Heart right ventricle (tissue), 16 donors: Measurements from ENCODE around the gene TAX1BP1. TPM values are rescaled to one million over a fixed set of nuclear protein-coding genes. Genes with fewer than 3 reads are reported as not detected.
"Not testable (repeated sequence)": the region's sequence is repeated elsewhere in the genome, so short reads cannot be mapped to it uniquely, and the experiment has no call there.

ENCODE experiments used
- ATAC-seq, 8 donors: fragments of 200-7000 bp; cut with Tn5 transposase; one replicate each; pipeline ENCODE4 v1.9.1; 2020; ENCODE audit warnings: mild to moderate bottlenecking in 8 of 8, moderate library complexity in 8 of 8, moderate number of reproducible peaks in 1 of 8
- DNase-seq, 2 donors: peaks; one replicate each; pipeline ENCODE4 v3.0.0-alpha.2; 2020
- H3K27ac ChIP-seq, 10 donors: fragments of 200-600 bp; sonication (generic) in 2 of 10; one replicate each; pipeline versions ENCODE4 v1.5.0 to v1.8.0; 2020 to 2022; ENCODE audit warnings: mild to moderate bottlenecking in 3 of 10
- H3K27me3 ChIP-seq, 7 donors: fragments of 200-600 bp; one replicate each; pipeline ENCODE4 v1.8.0; 2021 to 2022; ENCODE audit warnings: mild to moderate bottlenecking in 2 of 7
- H3K36me3 ChIP-seq, 9 donors: fragments of 200-600 bp; sonication (generic) in 1 of 9; one replicate each; pipeline versions ENCODE4 v1.5.0 to v1.8.0; 2020 to 2022; ENCODE audit warnings: mild to moderate bottlenecking in 2 of 9
- H3K4me1 ChIP-seq, 9 donors: fragments of 200-600 bp; sonication (generic) in 1 of 9; one replicate each; pipeline versions ENCODE4 v1.5.0 to v1.8.0; 2020 to 2022; ENCODE audit warnings: mild to moderate bottlenecking in 4 of 9
- H3K4me3 ChIP-seq, 10 donors: fragments of 200-600 bp; sonication (generic) in 2 of 10; one replicate each; pipeline versions ENCODE4 v1.5.0 to v1.8.0; 2020 to 2022; ENCODE audit warnings: mild to moderate bottlenecking in 7 of 10, moderate library complexity in 2 of 10
- H3K9me3 ChIP-seq, 11 donors: fragments of 200-600 bp in 10 of 11; sonication (generic) in 2 of 11; one replicate each; pipeline versions ENCODE4 v1.5.0 to v1.8.0; 2013 to 2022; ENCODE audit warnings: mild to moderate bottlenecking in 2 of 11, control low read depth in 1 of 11, moderate library complexity in 1 of 11
- CTCF ChIP-seq, 9 donors: fragments of 200-600 bp; sonication (generic) in 2 of 9; IDR thresholded peaks; one replicate each; pipeline versions ENCODE4 v1.5.0 to v1.8.0; 2021 to 2022; ENCODE audit warnings: antibody characterized with exemption in 9 of 9, mild to moderate bottlenecking in 5 of 9, moderate library complexity in 1 of 9
- WGBS, 2 donors: extraction: QIAGEN DNeasy Blood & Tissue Kit; methylation state at CpG; one replicate each; pipeline ENCODE4 v1.1.7; 2013; ENCODE audit warnings: inconsistent platforms in 1 of 2; 5-methylcytosine and 5-hydroxymethylcytosine counted together
- intact Hi-C, 10 donors: fragments of 100-400 bp; cut with DNase I; formaldehyde crosslinking; loops; one replicate each; pipeline versions ENCODE4 v1.11.1 to v1.14.2; 2022
- polyA plus RNA-seq, 2 donors: library from polyadenylated mRNA; stranded (reverse); fragments of 200-250 nt; gene quantifications; one replicate each; pipeline ENCODE4 v1.2.3, GENCODE V29; 2013
- total RNA-seq, 10 donors: library from RNA; stranded (reverse); fragmentation: NEBNext Ultra II Directional in 3 of 10; extraction: Animal tissue kit (Norgen Biotek cat#: 25700) in 3 of 10; gene quantifications; one replicate each; pipeline versions ENCODE4 v1.2.1 to v1.2.4, GENCODE V29; 2021 to 2023
- donor health status: Arrhythmogenic right ventricular cardiomyopathy.
- donor health status: ischemic (EF 13 %, LVEDD 7.1; RV severe dilation, severe dysfunction).
- donor health status: healthy with polysubstance abuse.
- donor health status: DM: no; HTN: yes; CAD: no.
- donor health status: DM: no; HTN: no; CAD: no.
- donor health status: ischemic (EF 25% LVEDD 6.9; RV normal size, moderate dysfunction).
- donor health status: ischemic (EF 25% LVEDD 5.7; RV mildly dilated, moderate dysfunction).
- donor health status: healthy.
- donor health status: DM: yes; HTN: yes; CAD: no.
- donor health status: Ischemic cardiomyopathy.
- donor health status: ischemic (EF 35%, LVEDD 5.7; RV mildly dilated, moderate dysfunction).
- donor health status: nonischemic (EF 11% LVEDD 7.7; RV severe dilation, severe dysfunction).
- donor health status: DM: yes; HTN: yes; CAD: no.
- donor health status: PGD.
- donor health status: ischemic (EF 29% LVEDD 5.4; RV normal size, mild dysfunction).
- donor health status: nonischemic (EF 23%, LVEDD 6.1; RV moderate dilation, normal function).

The TAX1BP1 gene
- total and polyA plus RNA-seq, 12 donors = 54.0 to 190 (median 165) TPM

- H3K36me3 ChIP-seq = no peaks in the 10 kb centered on the region
- H3K9me3 ChIP-seq = no peaks in the 10 kb centered on the region
- ATAC-seq (no peak), DNase-seq (no peak)
- H3K27me3 ChIP-seq = no peaks in the 10 kb centered on the region
- H3K4me3 ChIP-seq = no peak overlapping the region
- TF ChIP-seq CTCF (IDR thresholded peaks at IDR 0.05) = no peak
- WGBS, 2 donors = 96 to 98% methylated on average over 2 of the region's 2 CpGs
- peaks cover 6 to 25% (median 19%) of the 10 kb centered on the region in 9 donors for H3K4me1 ChIP-seq
- intact Hi-C loops = loop anchor here in 2 of 10 donors (5.0 kb wide), 2 partner anchors 65 to 75 kb away; partner anchors contain the start of gene HIBADH (in 1 of the 2)
- H3K27ac ChIP-seq = no peak overlapping the region
Measured at GRCh38 chr7:27737178-27737577, 2.8 kb upstream of the TAX1BP1 start.

GRCh38 chr7:27737616-27738015 lies 2.3 kb upstream of the TAX1BP1 start:
- DNase-seq = no peak
- 92 to 94% methylated on average over 2 of the region's 2 CpGs for WGBS, 2 donors
- TF ChIP-seq CTCF (IDR thresholded peaks at IDR 0.05) = no peak
- ATAC-seq = no peak
- Histone ChIP-seq H3K36me3 (no peaks in the 10 kb centered on the region), H3K4me1 (peaks cover 6 to 29% (median 19%) of the 10 kb centered on the region in 9 donors), H3K4me3 (no peak overlapping the region), H3K27ac (no peak overlapping the region), H3K27me3 (no peaks in the 10 kb centered on the region), H3K9me3 (no peaks in the 10 kb centered on the region)
- intact Hi-C loops = loop anchor here in 2 of 10 donors (5.0 kb wide), 2 partner anchors 65 to 75 kb away; partner anchors contain the start of gene HIBADH (in 1 of the 2)

- WGBS, 2 donors = 5% methylated on average over 17 of the region's 17 CpGs
- ATAC-seq (peak; percentile 51 to 64 (median 58)), DNase-seq (no peak)
- intact Hi-C loops = loop anchor here in 2 of 10 donors (5.0 kb wide), 2 partner anchors 67 to 77 kb away; partner anchors contain the start of gene HIBADH (in 1 of the 2)
- H3K27me3 ChIP-seq = no peaks in the 10 kb centered on the region
- peak overlapping the region; percentile 89 to 99 (median 96) for H3K27ac ChIP-seq
- no peak for TF ChIP-seq CTCF (IDR thresholded peaks at IDR 0.05)
- H3K9me3 ChIP-seq = no peaks in the 10 kb centered on the region
- peaks cover 6 to 37% (median 22%) of the 10 kb centered on the region in 9 donors for H3K4me1 ChIP-seq
- H3K36me3 ChIP-seq = no peaks in the 10 kb centered on the region
- H3K4me3 ChIP-seq = peak overlapping the region; percentile 70 to 94 (median 89)
Measured at GRCh38 chr7:27739301-27739908, 557 bp upstream of the TAX1BP1 start.

GRCh38 chr7:27740449-27741086 lies 606 bp downstream of the TAX1BP1 start:
- peak overlapping the region; percentile 70 to 94 (median 89) for H3K4me3 ChIP-seq
- no peaks in the 10 kb centered on the region for H3K36me3 ChIP-seq
- no peaks in the 10 kb centered on the region for H3K27me3 ChIP-seq
- H3K27ac ChIP-seq = peak overlapping the region; percentile 89 to 99 (median 96)
- intact Hi-C loops = loop anchor here in 5 of 10 donors (1.0 to 10.0 kb wide), 5 partner anchors 77 to 354 kb away; partner anchors contain the start of gene HIBADH (in 2 of the 5)
- peak; percentile 72 to 94 (median 88) for ATAC-seq
- H3K9me3 ChIP-seq = no peaks in the 10 kb centered on the region
- WGBS, 2 donors = 0 to 1% methylated on average over 49 of the region's 49 CpGs
- no peak for TF ChIP-seq CTCF (IDR thresholded peaks at IDR 0.05)
- peaks cover 6 to 49% (median 33%) of the 10 kb centered on the region in 9 donors for H3K4me1 ChIP-seq
- peak; percentile 80 to 83 for DNase-seq

- WGBS, 2 donors = 74 to 77% methylated on average over 9 to 10 of the region's 11 CpGs
- not testable (repeated sequence) for H3K36me3 ChIP-seq, H3K9me3 ChIP-seq, ATAC-seq, H3K27me3 ChIP-seq, H3K27ac ChIP-seq, H3K4me3 ChIP-seq, DNase-seq
- peaks cover 6 to 65% (median 50%) of the 10 kb centered on the region in 9 donors for H3K4me1 ChIP-seq
- intact Hi-C loops = loop anchor here in 3 of 10 donors (5.0 to 10.0 kb wide), 3 partner anchors 80 to 353 kb away; partner anchors contain the start of gene HIBADH (in 1 of the 3)
Measured at GRCh38 chr7:27742091-27742710, 2.2 kb downstream of the TAX1BP1 start.
